Stimulated activated naive CD4-positive, alpha-beta T cell (primary cell): ENCODE results near the gene PRRG4.
A peak's percentile ranks its signal among the peaks of the same experiment; 100 is the strongest.
"Not testable (repeated sequence)": the region's sequence is repeated elsewhere in the genome, so short reads cannot be mapped to it uniquely, and the experiment has no call there.

Source experiments
- DNase-seq, 6 experiments: peaks; one replicate each; lab custom pipeline; 2025; lab: John Stamatoyannopoulos, UW

PRRG4 gene

GRCh38 chr11:32829680-32830412 is at the start of gene PRRG4:
Gene PRRG4 (plus strand): TSS chr11:32829927. CDS start chr11:32830530, 603 bp downstream.
- no peak for DNase-seq

- not testable (repeated sequence) for DNase-seq
These were observed 48.9 kb upstream of the PRRG4 start for GRCh38 chr11:32780839-32781238.

- DNase-seq, result no peak
These were observed 48.0 kb upstream of the PRRG4 start for GRCh38 chr11:32781721-32782120.

GRCh38 chr11:32785262-32785661 is 44.5 kb upstream of the PRRG4 start:
- no peak for DNase-seq

- no peak for DNase-seq
These were observed 42.9 kb upstream of the PRRG4 start for GRCh38 chr11:32786811-32787210.

- DNase-seq, result no peak
These were observed 38.8 kb upstream of the PRRG4 start for GRCh38 chr11:32790916-32791315.

GRCh38 chr11:32792111-32792947 is 37.4 kb upstream of the PRRG4 start:
- DNase-seq, result no peak

- peak in 5 of 6 experiments; percentile 13 to 67 (median 34) for DNase-seq
These were observed 36.7 kb upstream of the PRRG4 start for GRCh38 chr11:32792948-32793475.

GRCh38 chr11:32794439-32794838 is 35.3 kb upstream of the PRRG4 start, which contains the start of gene CCDC73:
Gene CCDC73 (minus strand): TSS chr11:32794662. CDS start chr11:32760243, 34,419 bp downstream.
- DNase-seq, result no peak

GRCh38 chr11:32796425-32796824 is 33.3 kb upstream of the PRRG4 start:
- DNase-seq, result no peak

GRCh38 chr11:32809313-32809712 is 20.4 kb upstream of the PRRG4 start:
- DNase-seq, result peak in 2 of 6 experiments; percentile 1 to 2

GRCh38 chr11:32817181-32817851 is 12.4 kb upstream of the PRRG4 start:
- no peak for DNase-seq

- no peak for DNase-seq
These were observed 11.9 kb upstream of the PRRG4 start for GRCh38 chr11:32817852-32818183.

- no peak for DNase-seq
These were observed 10.5 kb upstream of the PRRG4 start for GRCh38 chr11:32819187-32819586.

GRCh38 chr11:32820497-32820896 is 9.2 kb upstream of the PRRG4 start:
- DNase-seq, result no peak

GRCh38 chr11:32821517-32821916 is 8.2 kb upstream of the PRRG4 start:
- no peak for DNase-seq

- no peak for DNase-seq
These were observed 7.7 kb upstream of the PRRG4 start for GRCh38 chr11:32821917-32822560.

GRCh38 chr11:32823617-32824016 is 6.1 kb upstream of the PRRG4 start:
- DNase-seq, result not testable (repeated sequence)

- no peak for DNase-seq
These were observed 3.6 kb upstream of the PRRG4 start for GRCh38 chr11:32826113-32826512.

- no peak for DNase-seq
These were observed 2.5 kb upstream of the PRRG4 start for GRCh38 chr11:32827276-32827675.

GRCh38 chr11:32829157-32829679 is 509 bp upstream of the PRRG4 start:
- no peak for DNase-seq

GRCh38 chr11:32830413-32830738 is 649 bp downstream of the PRRG4 start:
- no peak for DNase-seq
